GM23338 (cell line): Measurements from ENCODE around the gene OTOS. TPM values are rescaled to one million over a fixed set of nuclear protein-coding genes. Genes with fewer than 3 reads are reported as not detected.

Experiments used
- ATAC-seq: fragments of 200-7000 bp; cut with Tn5 transposase; 3 replicates; pipeline ENCODE4 v1.9.1; 2020
- DNase-seq: peaks from one replicate; pipeline ENCODE4 v3.0.0-alpha.2; 2015; ENCODE audit warnings: low spot score
- H2AFZ ChIP-seq: fragments of 200-600 bp; sonication (generic); 2 replicates; pipeline ENCODE4 v1.8.0; 2016; ENCODE audit warnings: antibody characterized with exemption, mild to moderate bottlenecking, moderate library complexity
- H3F3A ChIP-seq: fragments of 200-600 bp; sonication (generic); replicated peaks from 2 replicates; pipeline ENCODE4 v1.8.0; 2017; ENCODE audit warnings: antibody characterized with exemption, mixed run types, low read depth
- H3K27ac ChIP-seq: fragments of 200-600 bp; sonication (generic); 2 replicates; pipeline ENCODE4 v1.6.1; 2016; ENCODE audit warnings: low read depth
- H3K27me3 ChIP-seq: fragments of 200-600 bp; sonication (generic); 2 replicates; pipeline ENCODE4 v1.8.0; 2016; ENCODE audit warnings: mild to moderate bottlenecking, mixed run types, moderate library complexity; ENCODE audit not compliant: insufficient read depth
- H3K36me3 ChIP-seq: fragments of 200-600 bp; sonication (generic); 2 replicates; pipeline ENCODE4 v1.8.0; 2016; ENCODE audit warnings: mild to moderate bottlenecking; ENCODE audit not compliant: insufficient read depth
- H3K4me1 ChIP-seq: fragments of 200-600 bp; sonication (generic); 2 replicates; pipeline ENCODE4 v1.8.0; 2016; ENCODE audit warnings: mild to moderate bottlenecking, moderate library complexity; ENCODE audit not compliant: insufficient read depth
- H3K4me2 ChIP-seq: fragments of 200-600 bp; sonication (generic); 2 replicates; pipeline ENCODE4 v1.7.1; 2017; ENCODE audit warnings: mixed run types
- H3K4me3 ChIP-seq: fragments of 200-600 bp; sonication (generic); 2 replicates; pipeline ENCODE4 v1.6.1; 2016; ENCODE audit warnings: mixed run types
- H3K79me2 ChIP-seq: fragments of 200-600 bp; sonication (generic); replicated peaks from 2 replicates; pipeline ENCODE4 v1.8.0; 2017; ENCODE audit warnings: mild to moderate bottlenecking; ENCODE audit not compliant: insufficient read depth
- H3K9me2 ChIP-seq: fragments of 200-600 bp; sonication (generic); 2 replicates; pipeline ENCODE4 v1.8.0; 2017; ENCODE audit not compliant: insufficient read depth
- H4K20me1 ChIP-seq: fragments of 200-600 bp; sonication (generic); replicated peaks from 2 replicates; pipeline ENCODE4 v1.8.0; 2017; ENCODE audit warnings: mild to moderate bottlenecking; ENCODE audit not compliant: insufficient read depth
- H3K27ac Mint-ChIP-seq: 2 replicates; pipeline ENCODE4 v1.8.0; 2020; ENCODE audit warnings: inconsistent platforms, mild to moderate bottlenecking, moderate library complexity, mixed read lengths
- H3K27me3 Mint-ChIP-seq: 3 replicates; pipeline ENCODE4 v1.8.0; 2022; ENCODE audit warnings: low read depth, mild to moderate bottlenecking, moderate library complexity, mixed read lengths, inconsistent platforms; ENCODE audit not compliant: insufficient read depth, poor library complexity
- H3K36me3 Mint-ChIP-seq: 3 replicates; pipeline ENCODE4 v1.8.0; 2021; ENCODE audit warnings: low read depth, mild to moderate bottlenecking, inconsistent platforms, moderate library complexity, mixed read lengths
- H3K4me1 Mint-ChIP-seq: 3 replicates; pipeline ENCODE4 v1.8.0; 2020; ENCODE audit warnings: mild to moderate bottlenecking, inconsistent platforms, mixed read lengths
- H3K4me3 Mint-ChIP-seq: 3 replicates; pipeline ENCODE4 v1.8.0; 2021; ENCODE audit warnings: moderate library complexity, mild to moderate bottlenecking, inconsistent platforms, mixed read lengths
- H3K9me3 Mint-ChIP-seq: 3 replicates; pipeline ENCODE4 v1.8.0; 2020; ENCODE audit warnings: moderate library complexity, mild to moderate bottlenecking, inconsistent platforms, mixed read lengths
- CREB1 ChIP-seq: fragments of 250-450 bp; sonication (Bioruptor Pico); IDR thresholded peaks from 2 replicates; pipeline ENCODE4 v1.5.0; 2020; ENCODE audit warnings: low read depth, mild to moderate bottlenecking, moderate library complexity
- EZH2 ChIP-seq: fragments of 200-600 bp; sonication (generic); IDR thresholded peaks from one replicate; pipeline ENCODE4 v1.8.0; 2017; ENCODE audit warnings: antibody characterized with exemption, mild to moderate bottlenecking, low read depth; ENCODE audit not compliant: unreplicated experiment
- JUNB ChIP-seq: IDR thresholded peaks from one replicate; pipeline ENCODE4 v1.6.1; 2016; ENCODE audit warnings: antibody characterized with exemption; ENCODE audit not compliant: unreplicated experiment
- NANOG ChIP-seq: IDR thresholded peaks from 2 replicates; pipeline ENCODE4 v1.6.1; 2016; ENCODE audit warnings: antibody characterized with exemption, borderline replicate concordance
- STAT1 ChIP-seq: IDR thresholded peaks from one replicate; pipeline ENCODE4 v1.6.1; 2016; ENCODE audit warnings: antibody characterized with exemption; ENCODE audit not compliant: unreplicated experiment
- ZNF114 ChIP-seq: fragments of 250-450 bp; sonication (Bioruptor Pico); IDR thresholded peaks from 2 replicates; pipeline ENCODE4 v1.5.0; 2020; ENCODE audit warnings: mild to moderate bottlenecking, moderate library complexity
- ZNF331 ChIP-seq: fragments of 250-450 bp; sonication (Bioruptor Pico); IDR thresholded peaks from 2 replicates; pipeline ENCODE4 v1.5.0; 2020; ENCODE audit warnings: low read depth, mild to moderate bottlenecking, moderate library complexity
- polyA plus RNA-seq: library from polyadenylated mRNA; unstranded; fragments of >200 nt; fragmentation: Nextera tagmentation; extraction: Ambion mirVana; gene quantifications from 2 replicates; pipeline ENCODE4 v1.2.1, GENCODE V29; 2016
- total RNA-seq: library from RNA; depleted of rRNA; stranded (reverse); fragments of >200 nt; shearing (Covaris generic); gene quantifications from 2 replicates; pipeline ENCODE4 v1.2.3, GENCODE V29; 2014
- TF ChIP-seq, protein P1 (sequence below), 2 experiments: fragments of 200-600 bp in 1 of 2; sonication (generic) in 1 of 2; conservative IDR thresholded peaks; 2 replicates each; pipeline versions ENCODE4 v1.5.1 to v1.6.1; 2016 to 2017; ENCODE audit warnings: antibody characterized with exemption in 2 of 2, low read depth in 2 of 2, mild to moderate bottlenecking in 2 of 2, moderate library complexity in 1 of 2
- TF ChIP-seq, protein P2 (sequence below): IDR thresholded peaks from one replicate; pipeline ENCODE4 v1.6.1; 2018; ENCODE audit warnings: antibody characterized with exemption; ENCODE audit not compliant: unreplicated experiment

OTOS gene
- total and polyA plus RNA-seq, 2 experiments from 2014 or later: 0.40 TPM; not detected in 1

DNA sequence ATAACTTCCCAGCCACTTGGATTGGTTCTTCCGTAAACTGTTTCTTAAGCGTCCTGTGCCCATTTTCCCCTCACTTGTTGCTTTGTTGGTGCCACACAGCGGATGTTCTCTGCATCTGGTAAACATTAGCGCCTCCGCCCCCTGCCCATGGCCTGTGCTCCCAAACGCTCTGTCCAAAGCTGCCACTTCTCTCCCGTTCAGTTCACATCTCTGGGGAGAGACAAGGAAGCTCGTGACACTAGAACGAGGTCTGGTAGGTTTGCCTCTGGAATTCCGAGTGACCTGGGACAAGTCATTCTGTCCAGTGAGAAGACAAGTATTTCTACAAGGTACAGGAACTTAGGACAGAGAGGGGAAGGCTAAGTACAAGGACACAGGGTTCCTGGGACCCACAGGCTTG lies 13.7 kb downstream of the OTOS start:
- no peak for ATAC-seq
- no peak overlapping the region for H3K4me3 ChIP-seq
- no peak overlapping the region for H3K27ac Mint-ChIP-seq

DNA sequence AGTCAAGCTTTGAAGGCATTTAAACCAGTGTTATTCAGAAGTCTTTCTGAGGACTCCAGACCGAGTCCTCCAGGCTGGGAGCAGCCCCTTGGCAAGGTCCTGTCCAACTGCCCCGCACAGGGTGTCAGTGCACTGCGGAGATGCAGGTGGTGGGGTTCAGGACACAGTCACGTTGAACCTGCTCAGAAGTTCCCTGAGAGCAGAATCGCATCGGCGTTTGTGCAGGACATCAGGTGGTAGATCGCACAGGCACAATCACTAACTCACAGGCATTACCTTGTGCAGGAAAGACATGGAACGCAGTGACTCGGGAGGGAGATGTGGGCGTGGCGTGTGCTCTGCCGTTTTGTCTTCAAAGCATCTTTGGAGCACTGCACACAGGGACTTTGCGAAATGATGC lies 14.7 kb downstream of the OTOS start:
- Histone ChIP-seq H3K27me3 (no peaks in the 10 kb centered on the region), H4K20me1 (no peaks in the 10 kb centered on the region), H3K9me2 (no peaks in the 10 kb centered on the region), H3K79me2 (no peaks in the 10 kb centered on the region), H2AFZ (no peak overlapping the region), H3K4me2 (no peak overlapping the region), H3K4me3 (no peak overlapping the region), H3F3A (no peaks in the 10 kb centered on the region), H3K36me3 (peaks cover 9% of the 10 kb centered on the region), H3K4me1 (no peaks in the 10 kb centered on the region), H3K27ac (no peak overlapping the region)
- peaks cover 49% of the 10 kb centered on the region for H3K36me3 Mint-ChIP-seq
- H3K27ac Mint-ChIP-seq: no peak overlapping the region
- peaks cover 2% of the 10 kb centered on the region for H3K27me3 Mint-ChIP-seq
- no peak overlapping the region for H3K4me3 Mint-ChIP-seq
- H3K4me1 Mint-ChIP-seq: no peaks in the 10 kb centered on the region
- ATAC-seq (no peak), DNase-seq (no peak)
- no peaks in the 10 kb centered on the region for H3K9me3 Mint-ChIP-seq
- no peak for TF ChIP-seq STAT1
- TF ChIP-seq ZNF331 (CRISPR knock-in tag): no peak
- no peak for TF ChIP-seq JUNB
- TF ChIP-seq CREB1: no peak
- no peak for TF ChIP-seq EZH2
- TF ChIP-seq, protein P1, sequence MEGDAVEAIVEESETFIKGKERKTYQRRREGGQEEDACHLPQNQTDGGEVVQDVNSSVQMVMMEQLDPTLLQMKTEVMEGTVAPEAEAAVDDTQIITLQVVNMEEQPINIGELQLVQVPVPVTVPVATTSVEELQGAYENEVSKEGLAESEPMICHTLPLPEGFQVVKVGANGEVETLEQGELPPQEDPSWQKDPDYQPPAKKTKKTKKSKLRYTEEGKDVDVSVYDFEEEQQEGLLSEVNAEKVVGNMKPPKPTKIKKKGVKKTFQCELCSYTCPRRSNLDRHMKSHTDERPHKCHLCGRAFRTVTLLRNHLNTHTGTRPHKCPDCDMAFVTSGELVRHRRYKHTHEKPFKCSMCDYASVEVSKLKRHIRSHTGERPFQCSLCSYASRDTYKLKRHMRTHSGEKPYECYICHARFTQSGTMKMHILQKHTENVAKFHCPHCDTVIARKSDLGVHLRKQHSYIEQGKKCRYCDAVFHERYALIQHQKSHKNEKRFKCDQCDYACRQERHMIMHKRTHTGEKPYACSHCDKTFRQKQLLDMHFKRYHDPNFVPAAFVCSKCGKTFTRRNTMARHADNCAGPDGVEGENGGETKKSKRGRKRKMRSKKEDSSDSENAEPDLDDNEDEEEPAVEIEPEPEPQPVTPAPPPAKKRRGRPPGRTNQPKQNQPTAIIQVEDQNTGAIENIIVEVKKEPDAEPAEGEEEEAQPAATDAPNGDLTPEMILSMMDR (conservative IDR thresholded peaks at IDR 0.05; ENCODE audit: low read depth in 2 of 2): no peak
- TF ChIP-seq, protein P2, sequence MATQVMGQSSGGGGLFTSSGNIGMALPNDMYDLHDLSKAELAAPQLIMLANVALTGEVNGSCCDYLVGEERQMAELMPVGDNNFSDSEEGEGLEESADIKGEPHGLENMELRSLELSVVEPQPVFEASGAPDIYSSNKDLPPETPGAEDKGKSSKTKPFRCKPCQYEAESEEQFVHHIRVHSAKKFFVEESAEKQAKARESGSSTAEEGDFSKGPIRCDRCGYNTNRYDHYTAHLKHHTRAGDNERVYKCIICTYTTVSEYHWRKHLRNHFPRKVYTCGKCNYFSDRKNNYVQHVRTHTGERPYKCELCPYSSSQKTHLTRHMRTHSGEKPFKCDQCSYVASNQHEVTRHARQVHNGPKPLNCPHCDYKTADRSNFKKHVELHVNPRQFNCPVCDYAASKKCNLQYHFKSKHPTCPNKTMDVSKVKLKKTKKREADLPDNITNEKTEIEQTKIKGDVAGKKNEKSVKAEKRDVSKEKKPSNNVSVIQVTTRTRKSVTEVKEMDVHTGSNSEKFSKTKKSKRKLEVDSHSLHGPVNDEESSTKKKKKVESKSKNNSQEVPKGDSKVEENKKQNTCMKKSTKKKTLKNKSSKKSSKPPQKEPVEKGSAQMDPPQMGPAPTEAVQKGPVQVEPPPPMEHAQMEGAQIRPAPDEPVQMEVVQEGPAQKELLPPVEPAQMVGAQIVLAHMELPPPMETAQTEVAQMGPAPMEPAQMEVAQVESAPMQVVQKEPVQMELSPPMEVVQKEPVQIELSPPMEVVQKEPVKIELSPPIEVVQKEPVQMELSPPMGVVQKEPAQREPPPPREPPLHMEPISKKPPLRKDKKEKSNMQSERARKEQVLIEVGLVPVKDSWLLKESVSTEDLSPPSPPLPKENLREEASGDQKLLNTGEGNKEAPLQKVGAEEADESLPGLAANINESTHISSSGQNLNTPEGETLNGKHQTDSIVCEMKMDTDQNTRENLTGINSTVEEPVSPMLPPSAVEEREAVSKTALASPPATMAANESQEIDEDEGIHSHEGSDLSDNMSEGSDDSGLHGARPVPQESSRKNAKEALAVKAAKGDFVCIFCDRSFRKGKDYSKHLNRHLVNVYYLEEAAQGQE: no peak
- no peak for TF ChIP-seq ZNF114

More for the DNA sequence above, 13.7 kb downstream of the OTOS start:
- Histone ChIP-seq H3K27me3 (no peaks in the 10 kb centered on the region), H3K4me1 (no peaks in the 10 kb centered on the region), H4K20me1 (no peaks in the 10 kb centered on the region), H3K27ac (no peak overlapping the region), H2AFZ (no peak overlapping the region), H3F3A (no peaks in the 10 kb centered on the region), H3K4me2 (no peak overlapping the region), H3K79me2 (no peaks in the 10 kb centered on the region), H3K9me2 (no peaks in the 10 kb centered on the region), H3K36me3 (peaks cover 17% of the 10 kb centered on the region)
- TF ChIP-seq ZNF331 (CRISPR knock-in tag) (no peak), NANOG (no peak), CREB1 (no peak), STAT1 (no peak), JUNB (no peak)
- TF ChIP-seq, protein P2: no peak
- Mint-ChIP-seq H3K4me1 (no peaks in the 10 kb centered on the region), H3K36me3 (peaks cover 59% of the 10 kb centered on the region), H3K4me3 (no peak overlapping the region), H3K9me3 (no peaks in the 10 kb centered on the region), H3K27me3 (peaks cover 2% of the 10 kb centered on the region)
- DNase-seq: no peak
